HEK293 (cell line): Measurements from ENCODE around the gene TEDC2.
A peak's percentile ranks its signal among the peaks of the same experiment; 100 is the strongest.

Experiments used
- CTCF ChIA-PET: fragments of 350-600 bp; formaldehyde crosslinking; extraction: SDS; loops from one replicate; lab custom pipeline; 2021; ENCODE audit warnings: antibody characterized with exemption; lab: Yijun Ruan, JAX
- POLR2A ChIA-PET: fragments of 300-600 bp; formaldehyde crosslinking; extraction: SDS; loops from one replicate; lab custom pipeline; 2020; ENCODE audit warnings: antibody characterized with exemption, inconsistent platforms; lab: Yijun Ruan, JAX
- H3K27ac ChIP-seq: fragments of 200-500 bp; sonication (Bioruptor generic); 2 replicates; pipeline ENCODE4 v1.5.1; 2014; ENCODE audit warnings: low read depth, low read length, control low read depth, inconsistent platforms; ENCODE audit errors: extremely low read depth
- H3K36me3 ChIP-seq, 2 experiments: fragments of 200-500 bp in 1 of 2; sonication (Bioruptor generic) in 1 of 2; 1 replicate in 1 of 2; 2 replicates in 1 of 2; pipeline ENCODE4 v1.5.1; 2014 to 2017; ENCODE audit warnings: inconsistent platforms in 2 of 2, low read length in 2 of 2; ENCODE audit not compliant: control insufficient read depth in 2 of 2, insufficient read depth in 1 of 2
- H3K4me1 ChIP-seq: fragments of 200-500 bp; sonication (Bioruptor generic); 2 replicates; pipeline ENCODE4 v1.5.1; 2014; ENCODE audit warnings: mild to moderate bottlenecking, low read length, inconsistent platforms; ENCODE audit not compliant: control insufficient read depth, insufficient read depth
- H3K4me3 ChIP-seq: 2 replicates; pipeline ENCODE4 v1.5.1; 2011; ENCODE audit warnings: low read depth, mild to moderate bottlenecking, control low read depth, low read length, moderate library complexity
- H3K9me3 ChIP-seq: fragments of 200-500 bp; sonication (Bioruptor generic); 2 replicates; pipeline ENCODE4 v1.5.1; 2014; ENCODE audit warnings: low read depth, low read length, inconsistent platforms; ENCODE audit not compliant: control insufficient read depth, insufficient read depth
- BCL11B ChIP-seq: fragments of 450-650 bp; formaldehyde crosslinking; IDR thresholded peaks from 2 replicates; pipeline ENCODE4 v1.5.1; 2016; ENCODE audit warnings: low read depth, missing biosample characterization, missing genetic modification characterization
- EGR2 ChIP-seq: fragments of 450-650 bp; formaldehyde crosslinking; IDR thresholded peaks from 2 replicates; pipeline ENCODE4 v1.5.1; 2016; ENCODE audit warnings: low read depth, missing biosample characterization, missing genetic modification characterization
- GLIS2 ChIP-seq: fragments of 450-650 bp; formaldehyde crosslinking; IDR thresholded peaks from 2 replicates; pipeline ENCODE4 v1.5.1; 2016; ENCODE audit warnings: missing biosample characterization, missing genetic modification characterization
- KLF16 ChIP-seq: fragments of 450-650 bp; formaldehyde crosslinking; IDR thresholded peaks from 2 replicates; pipeline ENCODE4 v1.5.1; 2017; ENCODE audit warnings: missing biosample characterization, missing genetic modification characterization
- KLF8 ChIP-seq: fragments of 450-650 bp; formaldehyde crosslinking; IDR thresholded peaks from 2 replicates; pipeline ENCODE4 v1.5.1; 2016; ENCODE audit warnings: missing biosample characterization, missing genetic modification characterization
- PRDM1 ChIP-seq: fragments of 450-650 bp; formaldehyde crosslinking; IDR thresholded peaks from 2 replicates; pipeline ENCODE4; 2016; ENCODE audit warnings: missing biosample characterization, missing genetic modification characterization
- PRDM4 ChIP-seq: fragments of 450-650 bp; formaldehyde crosslinking; IDR thresholded peaks from 2 replicates; pipeline ENCODE4 v1.5.1; 2017; ENCODE audit warnings: missing biosample characterization, missing genetic modification characterization
- SCRT1 ChIP-seq: fragments of 450-650 bp; formaldehyde crosslinking; IDR thresholded peaks from 2 replicates; pipeline ENCODE4 v1.5.1; 2016; ENCODE audit warnings: missing biosample characterization, missing genetic modification characterization, borderline replicate concordance
- SP2 ChIP-seq: fragments of 450-650 bp; formaldehyde crosslinking; IDR thresholded peaks from 2 replicates; pipeline ENCODE4 v1.5.1; 2016; ENCODE audit warnings: missing biosample characterization, missing genetic modification characterization
- SP3 ChIP-seq: fragments of 450-650 bp; formaldehyde crosslinking; IDR thresholded peaks from 2 replicates; pipeline ENCODE4 v1.5.1; 2016; ENCODE audit warnings: missing biosample characterization, missing genetic modification characterization
- ZBTB1 ChIP-seq: fragments of 450-650 bp; formaldehyde crosslinking; IDR thresholded peaks from 2 replicates; pipeline ENCODE4 v1.5.1; 2016; ENCODE audit warnings: missing biosample characterization, missing genetic modification characterization
- ZBTB21 ChIP-seq: fragments of 450-650 bp; formaldehyde crosslinking; IDR thresholded peaks from 2 replicates; pipeline ENCODE4 v1.5.1; 2017; ENCODE audit warnings: missing biosample characterization, missing genetic modification characterization
- ZBTB7A ChIP-seq: fragments of 450-650 bp; formaldehyde crosslinking; IDR thresholded peaks from 2 replicates; pipeline ENCODE4 v1.5.1; 2016; ENCODE audit warnings: low read depth, missing biosample characterization, missing genetic modification characterization
- ZFP3 ChIP-seq: fragments of 450-650 bp; formaldehyde crosslinking; IDR thresholded peaks from 2 replicates; pipeline ENCODE4 v1.5.1; 2016; ENCODE audit warnings: low read depth, missing biosample characterization, missing genetic modification characterization
- ZFP37 ChIP-seq: fragments of 450-650 bp; formaldehyde crosslinking; IDR thresholded peaks from 2 replicates; pipeline ENCODE4 v1.5.1; 2016; ENCODE audit warnings: missing biosample characterization, missing genetic modification characterization
- ZFP69B ChIP-seq: fragments of 450-650 bp; formaldehyde crosslinking; IDR thresholded peaks from 2 replicates; pipeline ENCODE4 v1.5.1; 2016; ENCODE audit warnings: missing biosample characterization, missing genetic modification characterization
- ZNF114 ChIP-seq: fragments of 450-650 bp; formaldehyde crosslinking; IDR thresholded peaks from 2 replicates; pipeline ENCODE4 v1.5.0; 2017; ENCODE audit warnings: missing biosample characterization, missing genetic modification characterization
- ZNF155 ChIP-seq: fragments of 450-650 bp; formaldehyde crosslinking; IDR thresholded peaks from 2 replicates; pipeline ENCODE4 v1.5.1; 2016; ENCODE audit warnings: missing biosample characterization, missing genetic modification characterization
- ZNF2 ChIP-seq: fragments of 450-650 bp; formaldehyde crosslinking; IDR thresholded peaks from 2 replicates; pipeline ENCODE4 v1.5.1; 2016; ENCODE audit warnings: missing biosample characterization, missing genetic modification characterization
- ZNF211 ChIP-seq: fragments of 450-650 bp; formaldehyde crosslinking; IDR thresholded peaks from 2 replicates; pipeline ENCODE4 v1.5.1; 2016; ENCODE audit warnings: low read depth, missing biosample characterization, missing genetic modification characterization
- ZNF335 ChIP-seq: fragments of 450-650 bp; formaldehyde crosslinking; conservative IDR thresholded peaks from 2 replicates; pipeline ENCODE4 v1.5.1; 2016; ENCODE audit warnings: missing biosample characterization, missing genetic modification characterization
- ZNF354C ChIP-seq: fragments of 450-650 bp; formaldehyde crosslinking; IDR thresholded peaks from 2 replicates; pipeline ENCODE4 v1.5.1; 2016; ENCODE audit warnings: missing biosample characterization, missing genetic modification characterization, low read depth, borderline replicate concordance
- ZNF501 ChIP-seq: fragments of 450-650 bp; formaldehyde crosslinking; IDR thresholded peaks from 2 replicates; pipeline ENCODE4 v1.5.1; 2016; ENCODE audit warnings: missing biosample characterization, missing genetic modification characterization
- ZNF510 ChIP-seq: fragments of 450-650 bp; formaldehyde crosslinking; IDR thresholded peaks from 2 replicates; pipeline ENCODE4 v1.5.1; 2018; ENCODE audit warnings: mild to moderate bottlenecking, missing genetic modification characterization, missing biosample characterization; ENCODE audit not compliant: insufficient replicate concordance
- ZNF580 ChIP-seq: fragments of 450-650 bp; formaldehyde crosslinking; IDR thresholded peaks from 2 replicates; pipeline ENCODE4 v1.5.1; 2016; ENCODE audit warnings: missing biosample characterization, missing genetic modification characterization
- ZNF600 ChIP-seq: fragments of 450-650 bp; formaldehyde crosslinking; IDR thresholded peaks from 2 replicates; pipeline ENCODE4 v1.5.1; 2016; ENCODE audit warnings: missing biosample characterization, missing genetic modification characterization
- ZNF623 ChIP-seq: fragments of 450-650 bp; formaldehyde crosslinking; IDR thresholded peaks from 2 replicates; pipeline ENCODE4 v1.5.1; 2016; ENCODE audit warnings: missing biosample characterization, missing genetic modification characterization
- ZNF701 ChIP-seq: fragments of 450-650 bp; formaldehyde crosslinking; IDR thresholded peaks from 2 replicates; pipeline ENCODE4 v1.5.1; 2016; ENCODE audit warnings: missing biosample characterization, missing genetic modification characterization
- ZNF837 ChIP-seq: fragments of 450-650 bp; formaldehyde crosslinking; IDR thresholded peaks from 2 replicates; pipeline ENCODE4 v1.5.1; 2016; ENCODE audit warnings: missing biosample characterization, missing genetic modification characterization
- ZNF843 ChIP-seq: fragments of 450-650 bp; formaldehyde crosslinking; IDR thresholded peaks from 2 replicates; pipeline ENCODE4 v1.5.1; 2016; ENCODE audit warnings: missing biosample characterization, missing genetic modification characterization
- ZSCAN16 ChIP-seq: fragments of 450-650 bp; formaldehyde crosslinking; IDR thresholded peaks from 2 replicates; pipeline ENCODE4 v1.5.1; 2016; ENCODE audit warnings: missing biosample characterization, missing genetic modification characterization
- ZSCAN4 ChIP-seq: fragments of 450-650 bp; formaldehyde crosslinking; IDR thresholded peaks from 2 replicates; pipeline ENCODE4 v1.5.1; 2017; ENCODE audit warnings: missing biosample characterization, missing genetic modification characterization
- TF ChIP-seq, protein P1 (sequence below): IDR thresholded peaks from 2 replicates; pipeline ENCODE4 v1.6.1; 2011; ENCODE audit warnings: mild to moderate bottlenecking, low read depth, low read length, borderline replicate concordance
- TF ChIP-seq, protein P2 (sequence below): fragments of 450-650 bp; formaldehyde crosslinking; IDR thresholded peaks from 2 replicates; pipeline ENCODE4 v1.5.1; 2016; ENCODE audit warnings: missing biosample characterization, missing genetic modification characterization

Gene TEDC2

DNA sequence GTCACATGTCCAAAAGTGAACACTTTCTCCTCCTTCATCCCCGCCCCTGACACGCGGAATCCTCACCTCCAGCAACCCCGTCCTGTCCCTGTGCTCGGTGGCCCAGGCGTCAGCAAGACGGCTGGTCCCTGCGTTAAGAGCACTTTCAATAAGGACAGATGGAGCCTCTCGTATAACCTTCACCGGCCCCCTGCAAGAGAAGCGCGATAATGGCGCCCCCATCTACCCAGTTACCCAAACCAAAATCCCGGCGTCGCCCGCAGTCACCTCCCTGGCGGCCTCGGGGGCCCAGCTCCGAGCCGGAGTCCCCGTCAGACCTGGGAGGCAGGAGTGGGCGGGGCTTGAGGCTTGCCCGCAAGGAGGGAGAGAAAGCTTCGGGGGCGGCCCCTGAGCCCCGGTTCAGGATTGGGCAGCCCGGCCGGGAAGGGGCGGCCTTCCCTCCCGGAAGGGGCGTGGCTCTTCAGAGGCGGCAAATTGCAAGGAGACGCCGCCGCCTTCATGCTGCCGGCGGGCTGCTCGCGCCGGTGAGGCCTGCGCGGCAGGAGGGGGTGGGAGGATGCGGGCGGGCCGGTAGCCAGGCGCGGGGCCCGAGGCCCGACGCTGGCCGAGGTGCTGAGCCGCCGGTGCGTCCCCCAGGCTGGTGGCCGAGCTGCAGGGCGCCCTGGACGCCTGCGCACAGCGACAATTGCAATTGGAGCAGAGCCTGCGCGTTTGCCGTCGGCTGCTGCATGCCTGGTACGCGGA lies at the start of gene TEDC2:
Gene TEDC2 (plus strand): TSS at position 463 of the 744 bp plus-strand sequence. CDS start 36 bp downstream, at position 499.
- peak within 1 kb of the TSS; percentile 70 for H3K27ac ChIP-seq
- TF ChIP-seq ZNF335 (peak; percentile 99), KLF8 (tag by site-specific recombination) (peak; percentile 63), SP3 (tag by site-specific recombination) (peak; percentile 94), ZNF211 (no peak), ZNF114 (tag by site-specific recombination) (no peak), ZBTB21 (tag by site-specific recombination) (peak; percentile 92), ZSCAN16 (tag by site-specific recombination) (no peak), BCL11B (tag by site-specific recombination) (no peak), ZNF837 (tag by site-specific recombination) (no peak), ZNF354C (tag by site-specific recombination) (no peak), SCRT1 (tag by site-specific recombination) (no peak), ZFP3 (no peak), KLF16 (tag by site-specific recombination) (peak; percentile 65), PRDM1 (peak; percentile 45; the same call in 1 of the 2 replicates), ZNF501 (peak; percentile 89), ZNF155 (no peak), EGR2 (tag by site-specific recombination) (no peak), PRDM4 (tag by site-specific recombination) (no peak), GLIS2 (tag by site-specific recombination) (peak; percentile 76), ZSCAN4 (no peak; the same call in 1 of the 2 replicates), ZBTB7A (no peak), ZNF510 (tag by site-specific recombination) (no peak), ZNF701 (tag by site-specific recombination) (no peak), ZNF623 (no peak), ZNF580 (tag by site-specific recombination) (0 out of 2 replicates have a peak, but pooled peaks have one; percentile 7), ZFP37 (tag by site-specific recombination) (peak; percentile 82), ZFP69B (tag by site-specific recombination) (peak; percentile 89), ZNF600 (tag by site-specific recombination) (peak; percentile 37; the same call in 1 of the 2 replicates), ZBTB1 (tag by site-specific recombination) (no peak), ZNF843 (tag by site-specific recombination) (peak; percentile 32; the same call in 1 of the 2 replicates), ZNF2 (tag by site-specific recombination) (peak; percentile 66), SP2 (peak; percentile 96)
- TF ChIP-seq, protein P1, sequence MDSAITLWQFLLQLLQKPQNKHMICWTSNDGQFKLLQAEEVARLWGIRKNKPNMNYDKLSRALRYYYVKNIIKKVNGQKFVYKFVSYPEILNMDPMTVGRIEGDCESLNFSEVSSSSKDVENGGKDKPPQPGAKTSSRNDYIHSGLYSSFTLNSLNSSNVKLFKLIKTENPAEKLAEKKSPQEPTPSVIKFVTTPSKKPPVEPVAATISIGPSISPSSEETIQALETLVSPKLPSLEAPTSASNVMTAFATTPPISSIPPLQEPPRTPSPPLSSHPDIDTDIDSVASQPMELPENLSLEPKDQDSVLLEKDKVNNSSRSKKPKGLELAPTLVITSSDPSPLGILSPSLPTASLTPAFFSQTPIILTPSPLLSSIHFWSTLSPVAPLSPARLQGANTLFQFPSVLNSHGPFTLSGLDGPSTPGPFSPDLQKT, result no peak
- TF ChIP-seq, protein P2, sequence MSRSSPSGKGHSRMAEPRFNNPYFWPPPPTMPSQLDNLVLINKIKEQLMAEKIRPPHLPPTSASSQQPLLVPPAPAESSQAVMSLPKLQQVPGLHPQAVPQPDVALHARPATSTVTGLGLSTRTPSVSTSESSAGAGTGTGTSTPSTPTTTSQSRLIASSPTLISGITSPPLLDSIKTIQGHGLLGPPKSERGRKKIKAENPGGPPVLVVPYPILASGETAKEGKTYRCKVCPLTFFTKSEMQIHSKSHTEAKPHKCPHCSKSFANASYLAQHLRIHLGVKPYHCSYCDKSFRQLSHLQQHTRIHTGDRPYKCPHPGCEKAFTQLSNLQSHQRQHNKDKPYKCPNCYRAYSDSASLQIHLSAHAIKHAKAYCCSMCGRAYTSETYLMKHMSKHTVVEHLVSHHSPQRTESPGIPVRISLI (tag by site-specific recombination), result no peak

More for the DNA sequence above, at the start of gene TEDC2:
- no peaks in the 10 kb centered on the region for H3K9me3 ChIP-seq
- ChIA-PET POLR2A (interaction anchor here (0.6 to 2.4 kb wide), 18 partner anchors 9 to 304 kb away, joined by 3 to 34 read pairs (median 3); partner anchors contain the start of genes AMDHD2, NTN3, TBC1D24 and TRAF7), CTCF (interaction anchor here (0.7 to 2.0 kb wide), 4 partner anchors 34 to 280 kb away, joined by 3 to 10 read pairs (median 4); no protein-coding TSS in a partner anchor)
- peaks cover 0 to 59% of the 10 kb centered on the region in 2 experiments; a peak in 2 of 3 replicates for H3K36me3 ChIP-seq
- peaks cover 15% of the 10 kb centered on the region for H3K4me1 ChIP-seq
- peak within 1 kb of the TSS; percentile 50 for H3K4me3 ChIP-seq
